Naive B cell (primary cell): Measurements from ENCODE around the gene NTF3. TPM values are rescaled to one million over a fixed set of nuclear protein-coding genes. Genes with fewer than 3 reads are reported as not detected.

Source experiments
- ATAC-seq, 2 donors: fragments of 150-1000 bp; cut with Tn5 transposase; 2 replicates each; pipeline ENCODE4 v1.10.0; 2021; ENCODE audit warnings: low read depth in 2 of 2, mild to moderate bottlenecking in 2 of 2, moderate library complexity in 2 of 2
- DNase-seq: peaks from one replicate; pipeline ENCODE4 v3.0.0; 2022
- H3K27ac Mint-ChIP-seq, 6 donors: one replicate each; pipeline ENCODE4 v1.8.0; 2020 to 2022; ENCODE audit warnings: mild to moderate bottlenecking in 6 of 6, mixed read lengths in 6 of 6, moderate library complexity in 5 of 6, inconsistent platforms in 2 of 6
- H3K27me3 Mint-ChIP-seq, 3 donors: one replicate each; pipeline ENCODE4 v1.8.0; 2021 to 2022; ENCODE audit warnings: mixed read lengths in 3 of 3, mild to moderate bottlenecking in 1 of 3
- H3K36me3 Mint-ChIP-seq, 2 donors: one replicate each; pipeline ENCODE4 v1.8.0; 2020 to 2022; ENCODE audit warnings: mixed read lengths in 2 of 2, inconsistent platforms in 1 of 2, mild to moderate bottlenecking in 1 of 2
- H3K4me1 Mint-ChIP-seq, 3 donors: one replicate each; pipeline ENCODE4 v1.8.0; 2020 to 2022; ENCODE audit warnings: mixed read lengths in 3 of 3, inconsistent platforms in 1 of 3, mild to moderate bottlenecking in 1 of 3, moderate library complexity in 1 of 3
- H3K4me3 Mint-ChIP-seq, 8 donors: one replicate each; pipeline ENCODE4 v1.8.0; 2020 to 2022; ENCODE audit warnings: mild to moderate bottlenecking in 8 of 8, mixed read lengths in 8 of 8, moderate library complexity in 8 of 8, inconsistent platforms in 2 of 8
- H3K9me3 Mint-ChIP-seq, 7 donors: one replicate each; pipeline ENCODE4 v1.8.0; 2020 to 2022; ENCODE audit warnings: mixed read lengths in 7 of 7, mild to moderate bottlenecking in 5 of 7, inconsistent platforms in 2 of 7, moderate library complexity in 1 of 7
- polyA plus RNA-seq, 6 donors: library from polyadenylated mRNA; unstranded; fragments of 300-500 nt; fragmentation: Illumina TruSeq; gene quantifications; one replicate each; pipeline ENCODE4 v1.2.3, GENCODE V29; 2021; ENCODE audit warnings: low read depth in 6 of 6

The NTF3 gene
- polyA plus RNA-seq, 6 donors from 2014 or later, result not detected

DNA sequence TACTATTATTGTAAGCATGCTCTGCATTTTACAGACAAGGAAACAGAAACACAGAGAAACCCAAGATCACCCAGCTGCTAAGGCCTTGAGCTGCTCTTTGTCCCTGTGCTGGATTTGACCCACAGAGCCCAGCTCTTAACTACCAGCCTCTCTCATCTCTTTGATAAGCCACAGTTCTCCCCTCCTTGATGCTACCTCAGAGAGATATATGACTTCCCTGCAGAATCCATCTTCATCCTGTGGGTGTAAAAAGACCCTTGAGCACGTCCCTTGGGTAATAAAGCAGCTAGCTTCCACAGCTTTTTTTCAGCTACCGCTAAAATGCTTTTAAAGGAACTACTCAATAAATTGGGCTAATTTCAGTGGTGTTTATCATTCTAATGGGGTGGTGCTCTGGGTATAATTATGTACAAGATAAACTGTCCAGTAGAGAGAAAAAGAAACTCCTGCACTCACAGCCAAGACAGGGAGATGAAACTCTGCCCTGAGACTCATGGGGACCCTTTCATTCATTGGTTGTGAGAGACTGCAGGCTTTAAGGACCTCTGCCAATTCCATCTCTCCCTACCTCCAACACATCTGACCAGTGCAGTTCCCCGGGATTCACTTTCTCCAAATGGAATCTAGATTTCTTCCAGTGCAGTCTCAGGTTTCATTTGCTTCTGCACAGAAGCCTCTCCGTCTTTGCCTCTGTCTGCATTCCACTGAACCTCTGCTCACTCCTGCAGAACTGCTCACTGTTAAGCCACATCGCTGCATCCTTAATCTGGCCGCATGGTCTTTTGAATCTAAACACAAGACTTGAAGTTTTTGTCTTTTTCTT is 24.7 kb upstream of the NTF3 start:
- no peaks in the 10 kb centered on the region for H3K36me3 Mint-ChIP-seq
- no peak overlapping the region for H3K27ac Mint-ChIP-seq
- peaks cover 0 to 12% (median 5%) of the 10 kb centered on the region in 7 donors for H3K9me3 Mint-ChIP-seq
- DNase-seq (no peak), ATAC-seq (no peak)
- no peak overlapping the region for H3K4me3 Mint-ChIP-seq
- peaks cover 0 to 4% (median 3%) of the 10 kb centered on the region in 3 donors for H3K4me1 Mint-ChIP-seq
- peaks cover 31 to 38% (median 34%) of the 10 kb centered on the region in 3 donors for H3K27me3 Mint-ChIP-seq

DNA sequence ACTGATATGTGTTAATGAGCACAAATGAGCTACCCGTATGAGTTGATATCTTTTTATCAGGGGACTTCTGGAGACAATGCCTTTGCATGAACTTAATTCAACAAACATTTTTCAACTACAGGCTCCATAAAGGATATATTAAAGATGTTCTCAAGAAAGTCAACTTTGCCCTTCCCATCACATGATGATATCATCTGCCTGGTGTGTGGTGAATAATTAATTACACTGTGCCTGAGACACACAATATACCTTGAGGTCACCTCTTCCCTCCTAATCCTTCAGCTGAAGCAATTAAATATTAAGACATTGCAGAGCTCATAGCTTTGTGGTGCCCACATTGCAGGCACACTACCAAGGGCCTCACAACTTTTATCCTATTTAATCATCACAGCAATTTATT is 22.3 kb upstream of the NTF3 start:
- peaks cover 2 to 25% (median 7%) of the 10 kb centered on the region in 7 donors for H3K9me3 Mint-ChIP-seq
- no peaks in the 10 kb centered on the region for H3K4me1 Mint-ChIP-seq
- peaks cover 0 to 3% of the 10 kb centered on the region in 2 donors for H3K36me3 Mint-ChIP-seq
- no peak overlapping the region for H3K27ac Mint-ChIP-seq
- peak overlapping the region in 1 of 8 donors; percentile 30 for H3K4me3 Mint-ChIP-seq
- peaks cover 23 to 32% (median 29%) of the 10 kb centered on the region in 3 donors for H3K27me3 Mint-ChIP-seq
- no peak for ATAC-seq
- no peak for DNase-seq

DNA sequence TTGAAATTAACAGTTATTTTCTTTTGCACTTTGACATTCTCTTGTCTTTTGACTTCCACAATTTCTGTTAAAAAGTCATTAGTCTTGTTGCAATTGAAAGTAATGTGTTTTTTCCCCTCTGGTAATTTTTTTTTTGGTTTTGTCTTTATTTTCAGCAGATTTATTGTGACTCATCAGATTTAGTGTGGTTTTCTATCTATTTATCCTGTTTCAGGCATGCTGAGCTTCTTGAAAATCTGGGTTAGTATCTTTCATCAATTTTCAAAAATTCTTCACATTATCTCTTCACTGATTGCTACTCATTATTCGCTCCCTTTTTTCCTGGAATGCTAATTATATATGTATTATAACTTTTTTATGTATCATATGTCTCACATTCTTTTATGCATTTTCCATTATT is 15.3 kb upstream of the NTF3 start:
- Mint-ChIP-seq H3K9me3 (peaks cover 3 to 23% (median 7%) of the 10 kb centered on the region in 7 donors), H3K36me3 (peaks cover 0 to 7% of the 10 kb centered on the region in 2 donors), H3K27me3 (peaks cover 7 to 24% (median 14%) of the 10 kb centered on the region in 3 donors), H3K4me3 (no peak overlapping the region), H3K27ac (no peak overlapping the region), H3K4me1 (no peaks in the 10 kb centered on the region)
- ATAC-seq (no peak), DNase-seq (no peak)

DNA sequence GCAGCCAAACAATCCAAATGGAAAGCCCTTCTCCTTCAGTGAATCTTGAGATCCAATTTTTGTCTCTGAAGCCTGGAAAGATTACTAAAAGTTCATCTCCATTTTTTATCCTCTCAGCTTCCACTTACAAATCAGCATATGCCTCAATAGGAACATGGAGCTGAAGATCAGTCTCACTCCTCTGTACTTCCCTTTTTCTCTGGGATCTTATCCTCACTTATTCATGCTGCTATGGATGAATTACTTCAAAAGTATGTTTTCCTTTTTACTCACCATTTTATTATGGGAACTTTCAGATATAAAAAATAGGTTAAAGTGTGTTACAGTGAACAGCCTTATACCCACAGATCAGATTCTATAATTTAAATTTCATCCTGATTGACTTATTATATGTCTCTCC is 14.4 kb upstream of the NTF3 start:
- no peak for DNase-seq
- H3K9me3 Mint-ChIP-seq, result peaks cover 1 to 13% (median 4%) of the 10 kb centered on the region in 7 donors
- no peak overlapping the region for H3K4me3 Mint-ChIP-seq
- no peaks in the 10 kb centered on the region for H3K4me1 Mint-ChIP-seq
- peaks cover 0 to 7% of the 10 kb centered on the region in 2 donors for H3K36me3 Mint-ChIP-seq
- H3K27me3 Mint-ChIP-seq, result peaks cover 7 to 28% (median 15%) of the 10 kb centered on the region in 3 donors
- no peak overlapping the region for H3K27ac Mint-ChIP-seq
- no peak for ATAC-seq

- ATAC-seq (no peak), DNase-seq (no peak)
- Mint-ChIP-seq H3K9me3 (peaks cover 0 to 1% (median 0%) of the 10 kb centered on the region in 7 donors), H3K4me3 (peak overlapping the region in 1 of 8 donors; percentile 22), H3K36me3 (no peaks in the 10 kb centered on the region), H3K27ac (no peak overlapping the region), H3K27me3 (peaks cover 48 to 85% (median 63%) of the 10 kb centered on the region in 3 donors), H3K4me1 (peaks cover 15 to 29% (median 27%) of the 10 kb centered on the region in 3 donors)
These were observed 3.3 kb upstream of the NTF3 start for GRCh38 chr12:5428332-5429221.

DNA sequence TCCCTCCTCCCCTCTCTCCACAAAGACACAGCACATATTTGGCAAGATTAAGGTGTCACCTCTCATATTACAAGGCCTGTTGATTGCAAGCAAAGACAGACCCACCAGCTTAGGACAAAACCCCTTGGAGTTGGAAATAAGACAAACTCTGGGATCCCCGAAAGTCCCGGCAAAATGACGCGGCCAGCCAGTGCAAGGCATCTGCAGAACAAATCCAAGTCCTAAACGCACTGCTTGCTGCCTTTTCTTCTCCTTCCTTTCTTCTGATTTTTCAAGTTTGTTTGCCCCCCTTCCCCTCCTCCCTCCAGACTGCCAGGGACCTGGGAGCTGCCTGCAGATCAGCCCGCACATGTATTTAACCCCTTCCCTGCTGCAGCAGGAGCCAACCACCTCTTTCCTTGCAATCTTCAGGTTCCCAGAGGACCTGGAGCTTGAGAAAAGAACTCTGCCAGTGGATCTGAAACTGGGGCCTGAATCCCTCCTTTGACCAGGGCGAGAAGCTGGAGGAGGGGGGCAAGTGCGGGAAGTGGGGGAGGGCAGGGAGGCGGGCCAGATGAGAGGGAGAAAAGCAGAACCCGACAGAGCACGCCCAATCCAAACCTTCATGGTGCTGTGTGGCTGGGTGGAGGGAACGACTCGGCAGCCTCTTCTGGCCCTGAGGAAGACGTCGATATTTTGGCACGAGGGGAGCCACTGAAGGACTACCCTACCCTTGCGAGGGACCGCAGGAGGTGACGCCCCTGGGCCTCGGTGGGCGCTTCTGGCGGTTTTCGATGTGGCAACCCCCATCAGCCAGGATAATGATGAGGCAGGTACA is 2.0 kb upstream of the NTF3 start:
- Mint-ChIP-seq H3K36me3 (no peaks in the 10 kb centered on the region), H3K27ac (peak overlapping the region in 1 of 6 donors; percentile 69), H3K9me3 (peaks cover 0 to 1% (median 0%) of the 10 kb centered on the region in 7 donors), H3K4me3 (peak overlapping the region in 2 of 8 donors; percentile 39 to 83), H3K27me3 (peaks cover 48 to 72% (median 61%) of the 10 kb centered on the region in 3 donors), H3K4me1 (peaks cover 15 to 29% (median 27%) of the 10 kb centered on the region in 3 donors)
- no peak for ATAC-seq
- no peak for DNase-seq

- peaks cover 48 to 65% (median 52%) of the 10 kb centered on the region in 3 donors for H3K27me3 Mint-ChIP-seq
- no peak for DNase-seq
- peak overlapping the region in 2 of 6 donors; percentile 24 to 59 for H3K27ac Mint-ChIP-seq
- H3K4me3 Mint-ChIP-seq, result peak overlapping the region; percentile 21 to 87 (median 82)
- H3K4me1 Mint-ChIP-seq, result peaks cover 15 to 29% (median 27%) of the 10 kb centered on the region in 3 donors
- peaks cover 0 to 1% (median 0%) of the 10 kb centered on the region in 7 donors for H3K9me3 Mint-ChIP-seq
- no peak for ATAC-seq
- no peaks in the 10 kb centered on the region for H3K36me3 Mint-ChIP-seq
These were observed 986 bp upstream of the NTF3 start for GRCh38 chr12:5430641-5431603.

- peaks cover 44 to 61% (median 50%) of the 10 kb centered on the region in 3 donors for H3K27me3 Mint-ChIP-seq
- peaks cover under 1 to 10% (median 3%) of the 10 kb centered on the region in 7 donors for H3K9me3 Mint-ChIP-seq
- peaks cover 15 to 29% (median 27%) of the 10 kb centered on the region in 3 donors for H3K4me1 Mint-ChIP-seq
- DNase-seq (no peak), ATAC-seq (no peak)
- no peaks in the 10 kb centered on the region for H3K36me3 Mint-ChIP-seq
- H3K4me3 Mint-ChIP-seq, result peak overlapping the region in 4 of 8 donors; percentile 29 to 54 (median 44)
- H3K27ac Mint-ChIP-seq, result peak overlapping the region in 1 of 6 donors; percentile 36
These were observed 1.4 kb downstream of the NTF3 start for GRCh38 chr12:5433081-5433844.

DNA sequence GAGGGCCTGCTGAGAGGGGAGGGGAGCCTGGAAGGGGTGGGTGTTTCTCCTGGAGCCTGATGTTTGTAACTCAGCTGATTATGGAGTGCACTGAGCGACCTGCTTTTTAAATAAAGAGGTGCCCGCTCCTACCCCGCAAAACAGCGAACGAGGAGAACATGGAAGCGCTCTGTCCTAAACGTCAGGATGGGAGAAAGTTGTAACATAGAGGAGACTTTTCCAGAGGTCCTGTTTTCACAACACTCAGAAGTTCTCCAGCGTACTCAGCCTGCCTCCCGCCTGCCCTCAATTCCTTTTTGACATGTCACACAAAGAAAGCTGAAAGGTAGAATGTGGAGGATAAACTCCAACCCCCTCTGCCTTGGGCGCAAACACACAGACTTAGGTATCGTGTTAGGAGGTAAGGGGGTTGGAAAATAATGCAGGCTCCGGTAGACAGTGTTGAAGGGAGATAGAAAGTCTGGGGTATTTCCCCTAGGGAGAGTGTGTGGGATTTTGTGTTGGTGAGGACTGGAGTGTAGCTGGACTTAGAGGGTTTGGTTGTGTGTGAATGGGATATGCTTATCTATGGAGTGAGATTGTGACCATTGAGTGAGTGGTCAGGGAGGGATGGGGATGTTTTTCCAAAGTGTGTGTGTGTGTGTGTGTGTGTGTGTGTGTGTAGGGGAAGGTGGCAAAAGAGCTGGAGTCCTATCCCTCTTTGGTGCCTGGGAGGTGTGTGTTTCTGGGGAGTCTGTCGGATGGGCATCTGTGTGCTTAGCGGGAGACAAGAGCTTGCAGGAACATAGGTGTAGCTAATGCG is 2.1 kb downstream of the NTF3 start:
- Mint-ChIP-seq H3K9me3 (peaks cover 2 to 11% (median 5%) of the 10 kb centered on the region in 7 donors), H3K36me3 (no peaks in the 10 kb centered on the region), H3K27me3 (peaks cover 36 to 61% (median 50%) of the 10 kb centered on the region in 3 donors), H3K27ac (peak overlapping the region in 1 of 6 donors; percentile 36), H3K4me3 (peak overlapping the region in 2 of 8 donors; percentile 29 to 54), H3K4me1 (peaks cover 15 to 27% (median 24%) of the 10 kb centered on the region in 3 donors)
- no peak for DNase-seq
- no peak for ATAC-seq

GRCh38 chr12:5434647-5435560 is 3.0 kb downstream of the NTF3 start:
- peaks cover 15 to 24% (median 22%) of the 10 kb centered on the region in 3 donors for H3K4me1 Mint-ChIP-seq

More at GRCh38 chr12:5434647-5435560, 3.0 kb downstream of the NTF3 start:
- no peaks in the 10 kb centered on the region for H3K36me3 Mint-ChIP-seq
- ATAC-seq, result no peak
- peaks cover 29 to 53% (median 50%) of the 10 kb centered on the region in 3 donors for H3K27me3 Mint-ChIP-seq
- peaks cover 2 to 11% (median 5%) of the 10 kb centered on the region in 7 donors for H3K9me3 Mint-ChIP-seq
- no peak overlapping the region for H3K4me3 Mint-ChIP-seq
- DNase-seq, result no peak
- no peak overlapping the region for H3K27ac Mint-ChIP-seq
